ENCODE measurements around the gene STK38L. TPM values are rescaled to one million over a fixed set of nuclear protein-coding genes. Genes with fewer than 3 reads are reported as not detected.

The STK38L gene
- total and polyA plus RNA-seq, 2 of the 4 experiments (the other 2 are of a cell fraction) = 5.1 to 7.2 TPM

DNA sequence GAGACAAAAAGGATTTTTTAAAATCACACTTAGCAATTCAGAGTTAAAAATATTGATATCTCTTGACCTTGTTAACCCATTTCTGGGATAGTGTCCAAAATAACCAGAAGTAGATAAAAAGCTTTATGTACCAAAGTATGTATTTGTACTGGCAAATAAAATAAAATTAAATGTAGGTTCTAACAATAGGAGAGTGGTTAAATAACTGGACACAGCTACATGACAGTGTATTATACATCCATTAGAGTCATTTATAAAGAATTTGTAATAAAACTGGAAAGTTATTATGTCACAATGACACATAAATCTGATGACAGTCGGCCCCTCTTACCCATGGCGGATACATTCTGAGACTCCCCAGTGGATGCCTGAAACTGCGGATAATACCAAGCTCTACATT, 122.5 kb downstream of the STK38L start:
- Histone ChIP-seq H3K4me3 (ENCODE audit: insufficient read depth, low read depth, low read length) (no peak overlapping the region), H2AFZ (replicated peaks; ENCODE audit: low read length, poor library complexity) (no peak overlapping the region), H4K5ac (ENCODE audit: low read depth, low read length) (no peak overlapping the region), H3K9ac (ENCODE audit: low read depth, low read length) (no peak overlapping the region), H2BK15ac (ENCODE audit: low read depth, low read length) (no peak overlapping the region), H3K27ac (ENCODE audit: insufficient read depth, low read length) (no peak overlapping the region), H2AK9ac (replicated peaks; ENCODE audit: low read depth, low read length, poor library complexity) (no peak overlapping the region), H3K36me3 (ENCODE audit: control insufficient read depth, insufficient read depth, low read length) (peaks cover 3% of the 10 kb centered on the region), H4K91ac (ENCODE audit: insufficient read depth, low read depth, low read length) (no peak overlapping the region), H3K4me2 (ENCODE audit: low read depth, low read length) (no peak overlapping the region), H2AK5ac (ENCODE audit: low read depth, low read length) (no peak overlapping the region), H3K18ac (ENCODE audit: low read depth, low read length) (no peak overlapping the region), H3K79me1 (ENCODE audit: low read depth in 1 of 2, low read length in 2 of 2) (peaks cover 15 to 37% of the 10 kb centered on the region in 2 experiments), H2BK120ac (ENCODE audit: low read depth, low read length) (no peak overlapping the region), H3K27me3 (ENCODE audit: control insufficient read depth, insufficient read depth, low read length) (no peaks in the 10 kb centered on the region), H4K8ac (ENCODE audit: low read depth in 2 of 2, low read length in 2 of 2) (no peak overlapping the region), H3K9me3 (ENCODE audit: control insufficient read depth, insufficient read depth, low read length) (no peaks in the 10 kb centered on the region), H3K23ac (ENCODE audit: low read depth, low read length) (no peak overlapping the region), H2BK5ac (ENCODE audit: low read depth, low read length, poor library complexity, severe bottlenecking) (no peak overlapping the region), H3K56ac (ENCODE audit: extremely low read depth, insufficient read depth, low read length) (no peak overlapping the region), H3K14ac (replicated peaks; ENCODE audit: low read depth, low read length) (no peak overlapping the region), H3K9me1 (ENCODE audit: insufficient read depth, low read length) (peaks cover 6% of the 10 kb centered on the region; the same call in 1 of the 2 replicates), H2BK20ac (ENCODE audit: low read depth, low read length) (no peak overlapping the region), H3K4ac (ENCODE audit: low read depth, low read length) (no peak overlapping the region), H4K20me1 (ENCODE audit: insufficient read depth, low read length) (no peaks in the 10 kb centered on the region), H3K4me1 (ENCODE audit: control insufficient read depth, insufficient read depth, low read length) (no peaks in the 10 kb centered on the region)
- dilution Hi-C loops (cut with HindIII; ENCODE audit: low sequenced_read_pairs, unreplicated experiment) (no loop called here), in situ Hi-C loops (cut with MboI; ENCODE audit: low sequenced_read_pairs) (no loop called here), intact Hi-C loops (cut with micrococcal nuclease) (no loop called here)
- DNase-seq (no peak), ATAC-seq (ENCODE audit: low read depth) (no peak)
- no CpG with 5 or more reads among the region's 3 CpGs for WGBS, 2 experiments (ENCODE audit: extremely low coverage in 2 of 2, insufficient read length in 1 of 2)
- POLR2A ChIA-PET (ENCODE audit: unreplicated experiment) = no interaction called here
- CTCF ChIA-PET = no interaction called here
- TF ChIP-seq, protein P1, sequence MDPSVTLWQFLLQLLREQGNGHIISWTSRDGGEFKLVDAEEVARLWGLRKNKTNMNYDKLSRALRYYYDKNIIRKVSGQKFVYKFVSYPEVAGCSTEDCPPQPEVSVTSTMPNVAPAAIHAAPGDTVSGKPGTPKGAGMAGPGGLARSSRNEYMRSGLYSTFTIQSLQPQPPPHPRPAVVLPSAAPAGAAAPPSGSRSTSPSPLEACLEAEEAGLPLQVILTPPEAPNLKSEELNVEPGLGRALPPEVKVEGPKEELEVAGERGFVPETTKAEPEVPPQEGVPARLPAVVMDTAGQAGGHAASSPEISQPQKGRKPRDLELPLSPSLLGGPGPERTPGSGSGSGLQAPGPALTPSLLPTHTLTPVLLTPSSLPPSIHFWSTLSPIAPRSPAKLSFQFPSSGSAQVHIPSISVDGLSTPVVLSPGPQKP (IDR thresholded peaks at IDR 0.05; ENCODE audit: borderline replicate concordance, low read depth, low read length) = no peak
- TF ChIP-seq MXI1 (IDR thresholded peaks at IDR 0.05; ENCODE audit: borderline replicate concordance, low read depth, low read length) (no peak), FOS (IDR thresholded peaks at IDR 0.05; ENCODE audit: low read depth, low read length) (no peak), MAZ (IDR thresholded peaks at IDR 0.05; ENCODE audit: borderline replicate concordance, low read depth, low read length) (no peak), RFX5 (IDR thresholded peaks at IDR 0.05; ENCODE audit: low read depth, low read length) (no peak), CHD1 (IDR thresholded peaks at IDR 0.05; ENCODE audit: low read depth, low read length) (no peak), SMC3 (IDR thresholded peaks at IDR 0.05; ENCODE audit: low read depth, low read length) (no peak), RCOR1 (IDR thresholded peaks at IDR 0.05; ENCODE audit: insufficient replicate concordance, low read length) (no peak)
- BruUV-seq (replicated peaks) = no TSS peak

Data from IMR-90 (cell line).